Glutamatergic neuron (in vitro differentiated cells): Measurements from ENCODE around the gene P2RY6. TPM values are rescaled to one million over a fixed set of nuclear protein-coding genes. Genes with fewer than 3 reads are reported as not detected.
A peak's percentile ranks its signal among the peaks of the same experiment; 100 is the strongest.

Experiments
- DNase-seq: peaks from one replicate; pipeline ENCODE4 v3.0.0; 2022
- H3K27ac Mint-ChIP-seq: one replicate; pipeline ENCODE4 v1.8.0; 2020; ENCODE audit warnings: mild to moderate bottlenecking, mixed read lengths, inconsistent platforms; ENCODE audit not compliant: unreplicated experiment
- H3K27me3 Mint-ChIP-seq: one replicate; pipeline ENCODE4 v1.8.0; 2020; ENCODE audit warnings: mild to moderate bottlenecking, moderate library complexity, mixed read lengths, inconsistent platforms; ENCODE audit not compliant: unreplicated experiment
- H3K36me3 Mint-ChIP-seq: one replicate; pipeline ENCODE4 v1.8.0; 2020; ENCODE audit warnings: mild to moderate bottlenecking, mixed read lengths, inconsistent platforms; ENCODE audit not compliant: unreplicated experiment
- H3K4me1 Mint-ChIP-seq: one replicate; pipeline ENCODE4 v1.8.0; 2020; ENCODE audit warnings: mild to moderate bottlenecking, low read depth, mixed read lengths, inconsistent platforms; ENCODE audit not compliant: unreplicated experiment
- H3K4me3 Mint-ChIP-seq: one replicate; pipeline ENCODE4 v1.8.0; 2020; ENCODE audit warnings: mild to moderate bottlenecking, mixed read lengths, inconsistent platforms; ENCODE audit not compliant: unreplicated experiment
- H3K9me3 Mint-ChIP-seq: one replicate; pipeline ENCODE4 v1.8.0; 2020; ENCODE audit warnings: mild to moderate bottlenecking, moderate library complexity, mixed read lengths, inconsistent platforms; ENCODE audit not compliant: unreplicated experiment
- total RNA-seq: library from RNA; stranded (reverse); fragmentation: NEBNext Ultra II Directional; extraction: Animal tissue kit (Norgen Biotek cat#: 25700); gene quantifications from one replicate; pipeline ENCODE4 v1.2.1, GENCODE V29; 2021; ENCODE audit not compliant: unreplicated experiment
- TF ChIP-seq, protein P1 (sequence below): fragments of 200-600 bp; sonication (generic); IDR thresholded peaks from one replicate; pipeline ENCODE4 v1.5.0; 2021; ENCODE audit not compliant: partially characterized antibody, unreplicated experiment

Gene P2RY6
- total RNA-seq, 1 donor from 2014 or later = not detected

DNA sequence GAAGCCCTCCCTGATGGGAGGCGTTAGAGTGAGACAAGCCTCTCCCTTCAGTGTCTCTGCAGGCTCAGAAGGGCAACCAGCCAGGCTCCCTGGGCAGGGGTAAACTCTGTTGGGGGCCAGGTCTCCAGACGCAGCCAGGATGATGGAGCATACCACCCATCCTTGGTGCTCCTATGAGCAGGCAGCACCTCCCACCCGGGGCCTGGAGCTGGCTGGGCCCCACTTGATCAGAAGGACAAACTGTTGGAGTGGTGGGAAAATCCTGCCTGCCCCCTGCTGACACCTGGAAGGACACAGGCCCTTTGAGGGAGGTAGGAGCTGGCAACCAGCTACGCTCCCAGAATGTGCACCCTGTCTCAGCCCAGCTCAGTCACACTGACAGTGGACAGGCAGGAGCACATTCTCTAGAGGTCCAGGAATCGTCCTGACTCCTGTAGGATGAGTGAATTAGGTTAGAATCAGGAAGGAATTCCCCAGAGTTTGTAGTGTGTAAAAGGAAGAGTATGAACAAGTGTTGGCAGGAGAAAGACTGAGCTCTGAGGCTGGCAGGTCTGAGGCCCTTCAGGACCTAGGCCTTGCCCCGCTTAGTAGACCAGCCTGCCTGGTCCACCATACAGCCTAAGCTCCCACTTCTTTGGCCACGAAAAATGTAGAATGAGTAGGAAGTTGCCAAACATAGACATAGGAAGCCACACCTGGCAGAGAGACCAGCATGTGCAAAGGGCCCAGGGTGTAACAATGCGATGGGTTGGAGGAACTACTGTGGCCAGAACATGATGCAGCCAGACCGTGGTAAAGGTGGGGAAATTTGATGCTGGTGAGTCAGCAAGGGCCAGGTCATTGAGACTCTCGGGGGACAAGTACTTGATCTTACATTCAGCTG is 55.0 kb downstream of the P2RY6 start:
- peak overlapping the region; percentile 18 for H3K4me3 Mint-ChIP-seq
- TF ChIP-seq, protein P1, sequence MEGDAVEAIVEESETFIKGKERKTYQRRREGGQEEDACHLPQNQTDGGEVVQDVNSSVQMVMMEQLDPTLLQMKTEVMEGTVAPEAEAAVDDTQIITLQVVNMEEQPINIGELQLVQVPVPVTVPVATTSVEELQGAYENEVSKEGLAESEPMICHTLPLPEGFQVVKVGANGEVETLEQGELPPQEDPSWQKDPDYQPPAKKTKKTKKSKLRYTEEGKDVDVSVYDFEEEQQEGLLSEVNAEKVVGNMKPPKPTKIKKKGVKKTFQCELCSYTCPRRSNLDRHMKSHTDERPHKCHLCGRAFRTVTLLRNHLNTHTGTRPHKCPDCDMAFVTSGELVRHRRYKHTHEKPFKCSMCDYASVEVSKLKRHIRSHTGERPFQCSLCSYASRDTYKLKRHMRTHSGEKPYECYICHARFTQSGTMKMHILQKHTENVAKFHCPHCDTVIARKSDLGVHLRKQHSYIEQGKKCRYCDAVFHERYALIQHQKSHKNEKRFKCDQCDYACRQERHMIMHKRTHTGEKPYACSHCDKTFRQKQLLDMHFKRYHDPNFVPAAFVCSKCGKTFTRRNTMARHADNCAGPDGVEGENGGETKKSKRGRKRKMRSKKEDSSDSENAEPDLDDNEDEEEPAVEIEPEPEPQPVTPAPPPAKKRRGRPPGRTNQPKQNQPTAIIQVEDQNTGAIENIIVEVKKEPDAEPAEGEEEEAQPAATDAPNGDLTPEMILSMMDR = no peak
- peaks cover 63% of the 10 kb centered on the region for H3K4me1 Mint-ChIP-seq
- H3K27me3 Mint-ChIP-seq = peaks cover 10% of the 10 kb centered on the region
- H3K9me3 Mint-ChIP-seq = peaks cover 11% of the 10 kb centered on the region
- H3K27ac Mint-ChIP-seq = peak overlapping the region; percentile 78
- no peaks in the 10 kb centered on the region for H3K36me3 Mint-ChIP-seq
- DNase-seq = no peak

DNA sequence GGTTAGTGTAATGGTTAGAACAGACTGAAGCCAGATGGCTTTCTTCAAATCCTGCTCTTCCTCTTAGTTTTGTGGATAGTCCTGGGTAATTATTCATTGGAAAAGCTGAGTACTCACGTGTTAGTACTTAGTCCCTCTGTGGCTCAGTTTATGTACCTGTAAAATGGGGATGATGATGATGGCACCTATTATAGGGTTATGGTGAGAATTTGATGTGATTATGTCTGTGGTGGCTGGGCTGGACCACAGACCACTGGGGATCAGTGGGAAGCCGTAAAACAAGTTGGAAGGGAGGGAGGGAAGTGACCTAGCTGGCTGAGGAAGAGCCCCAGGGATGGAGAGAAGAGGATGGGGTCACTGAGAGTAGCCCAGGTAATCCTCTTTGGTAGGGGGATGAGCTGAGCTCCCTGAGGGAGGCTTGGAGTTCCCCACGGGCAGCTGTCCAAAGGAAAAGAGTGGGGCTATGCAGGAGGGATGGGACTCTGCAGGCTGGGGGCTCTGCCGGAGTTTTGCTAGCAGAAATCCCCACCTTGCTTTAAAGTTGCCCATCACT is 55.8 kb downstream of the P2RY6 start:
- Mint-ChIP-seq H3K4me1 (peaks cover 64% of the 10 kb centered on the region), H3K9me3 (peaks cover 12% of the 10 kb centered on the region), H3K4me3 (peak overlapping the region; percentile 67), H3K27ac (peak overlapping the region; percentile 78), H3K27me3 (peaks cover 9% of the 10 kb centered on the region), H3K36me3 (no peaks in the 10 kb centered on the region)
- TF ChIP-seq, protein P1 = no peak
- no peak for DNase-seq

DNA sequence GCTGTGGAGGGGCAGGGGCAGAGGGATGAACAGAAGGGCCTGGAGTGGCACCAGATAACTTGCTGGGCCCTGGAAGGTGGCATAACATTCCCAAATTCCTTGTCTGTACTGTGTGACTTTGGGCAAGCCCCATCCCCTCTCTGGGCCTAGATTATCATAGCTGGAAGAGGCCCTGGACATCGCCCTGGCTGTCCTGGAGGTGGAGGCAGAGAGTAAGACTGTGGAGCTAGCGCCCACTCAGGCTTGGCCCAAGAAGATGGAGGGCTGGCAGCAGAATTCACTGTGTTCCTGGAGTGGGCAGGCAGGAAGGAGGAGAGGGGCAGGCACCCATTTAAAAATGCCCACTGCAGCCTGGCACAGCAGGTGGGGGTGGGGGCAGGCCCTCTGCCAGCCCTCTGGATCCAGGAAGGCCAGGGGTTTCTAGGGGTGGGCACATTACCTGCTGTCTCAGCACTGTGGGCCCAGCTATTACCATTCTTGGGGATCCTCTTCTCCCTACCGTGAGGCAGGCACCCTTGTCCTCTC is 58.5 kb downstream of the P2RY6 start:
- H3K27ac Mint-ChIP-seq = peak overlapping the region; percentile 74
- H3K27me3 Mint-ChIP-seq = peaks cover 3% of the 10 kb centered on the region
- TF ChIP-seq, protein P1 = no peak
- peaks cover 11% of the 10 kb centered on the region for H3K9me3 Mint-ChIP-seq
- H3K4me1 Mint-ChIP-seq = peaks cover 61% of the 10 kb centered on the region
- peak; percentile 57 for DNase-seq
- no peak overlapping the region for H3K4me3 Mint-ChIP-seq
- H3K36me3 Mint-ChIP-seq = no peaks in the 10 kb centered on the region

DNA sequence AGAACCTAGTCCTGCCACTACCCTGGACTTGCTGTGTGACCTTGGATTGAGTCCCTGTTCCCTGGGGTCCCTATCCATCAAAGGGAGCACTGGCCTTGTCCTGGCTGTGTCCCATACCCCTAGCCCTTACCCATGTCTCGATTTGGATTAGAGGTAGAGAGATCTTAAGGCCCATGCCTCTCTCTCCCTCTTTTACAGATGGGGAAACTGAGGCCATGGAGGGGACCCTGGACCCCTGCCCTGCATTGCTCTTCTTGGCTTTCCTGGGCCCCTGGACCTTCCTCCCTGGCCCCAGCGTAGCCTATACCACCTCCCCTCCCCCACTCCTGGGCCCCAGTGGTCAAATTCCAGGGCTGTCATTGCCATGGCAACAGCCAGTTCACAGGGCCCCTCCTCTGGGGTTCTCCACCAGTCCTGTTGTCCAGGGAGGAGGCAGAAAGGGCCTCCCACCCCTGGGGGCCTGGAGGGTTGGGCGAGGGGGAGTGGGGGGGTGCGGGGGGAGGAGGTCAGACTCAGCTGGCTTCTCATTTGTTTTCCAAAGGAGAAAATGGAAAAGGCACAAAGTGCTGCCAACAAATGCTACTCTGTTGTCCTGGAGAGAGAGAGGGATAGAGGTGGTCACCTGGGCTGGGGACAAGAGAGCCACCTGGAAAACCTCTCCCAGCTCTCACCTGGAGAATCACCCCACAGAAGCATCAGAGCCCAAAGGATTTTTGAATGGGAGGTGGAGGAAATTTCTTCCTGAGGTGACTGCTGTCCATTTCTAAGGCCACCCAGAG is 59.2 kb downstream of the P2RY6 start:
- Mint-ChIP-seq H3K4me1 (peaks cover 59% of the 10 kb centered on the region), H3K9me3 (peaks cover 11% of the 10 kb centered on the region), H3K27ac (no peak overlapping the region), H3K36me3 (no peaks in the 10 kb centered on the region), H3K27me3 (peaks cover 3% of the 10 kb centered on the region), H3K4me3 (no peak overlapping the region)
- peak; percentile 52 for DNase-seq
- TF ChIP-seq, protein P1 = no peak
